ENCODE results near the gene GABRA4.

The GABRA4 gene

GRCh38 chr4:46979726-46980125, 13.7 kb downstream of the GABRA4 start:
- TF ChIP-seq CTCF (IDR thresholded peaks at IDR 0.05; ENCODE audit: extremely low read depth, missing control alignments), result no peak
- DNase-seq (ENCODE audit: low spot score), result no peak

- TF ChIP-seq CTCF (IDR thresholded peaks at IDR 0.05; ENCODE audit: extremely low read depth, missing control alignments), result no peak
- no peak for DNase-seq (ENCODE audit: low spot score)
Observed at GRCh38 chr4:46979283-46979682, 14.1 kb downstream of the GABRA4 start.

GRCh38 chr4:46977245-46977644, 16.1 kb downstream of the GABRA4 start:
- no peak for DNase-seq (ENCODE audit: low spot score)
- TF ChIP-seq CTCF (IDR thresholded peaks at IDR 0.05; ENCODE audit: extremely low read depth, missing control alignments), result no peak

GRCh38 chr4:46975812-46976553, 17.4 kb downstream of the GABRA4 start:
- DNase-seq (ENCODE audit: low spot score), result no peak
- TF ChIP-seq CTCF (IDR thresholded peaks at IDR 0.05; ENCODE audit: extremely low read depth, missing control alignments), result no peak

GRCh38 chr4:46974891-46975543, 18.4 kb downstream of the GABRA4 start:
- no peak for TF ChIP-seq CTCF (IDR thresholded peaks at IDR 0.05; ENCODE audit: extremely low read depth, missing control alignments)

GRCh38 chr4:46968847-46969246, 24.5 kb downstream of the GABRA4 start:
- DNase-seq (ENCODE audit: low spot score), result no peak
- no peak for TF ChIP-seq CTCF (IDR thresholded peaks at IDR 0.05; ENCODE audit: extremely low read depth, missing control alignments)

More at GRCh38 chr4:46974891-46975543, 18.4 kb downstream of the GABRA4 start:
- DNase-seq (ENCODE audit: low spot score), result no peak

- DNase-seq (ENCODE audit: low spot score), result no peak
- TF ChIP-seq CTCF (IDR thresholded peaks at IDR 0.05; ENCODE audit: extremely low read depth, missing control alignments), result no peak
Observed at GRCh38 chr4:46967631-46968030, 25.8 kb downstream of the GABRA4 start.
